ENCODE results near the gene PYGO2. TPM values are rescaled to one million over a fixed set of nuclear protein-coding genes. Genes with fewer than 3 reads are reported as not detected.

The PYGO2 gene
- total RNA-seq, 1 donor: 18.5 TPM

DNA sequence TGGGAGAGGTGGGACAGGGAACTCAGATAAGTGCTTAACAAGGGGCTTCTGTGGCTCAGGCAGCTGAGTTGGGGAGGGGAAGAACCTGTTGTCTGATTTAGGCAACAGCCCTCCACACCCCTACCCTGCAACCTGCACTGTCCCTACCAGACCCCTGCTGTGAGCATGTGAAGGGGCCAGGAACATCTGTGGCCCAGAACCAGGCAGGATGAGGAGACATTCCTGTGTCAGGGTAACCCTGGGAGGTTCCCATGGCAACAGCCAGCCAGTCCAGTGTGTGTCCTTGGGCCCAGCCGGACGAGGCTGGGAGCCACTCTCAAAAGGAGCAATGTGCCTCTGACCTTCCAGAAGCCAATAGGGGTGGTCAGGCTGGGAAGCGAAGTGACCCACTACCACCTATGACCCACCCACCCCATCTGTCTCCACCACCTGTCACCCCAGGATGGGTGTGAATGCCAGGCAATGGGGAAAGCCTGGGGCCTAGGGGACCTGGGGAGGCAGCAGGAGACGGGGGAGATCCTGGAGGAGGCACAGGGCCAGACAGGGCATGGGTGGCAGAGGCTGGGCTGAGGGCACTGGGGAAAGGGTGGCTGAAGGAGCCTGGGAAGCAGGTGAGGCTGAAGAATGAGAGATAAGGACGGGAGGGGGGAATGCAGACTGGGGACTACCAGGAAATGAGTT, 20.1 kb downstream of the PYGO2 start:
- H3K36me3 ChIP-seq (ENCODE audit: insufficient read depth, low read length): no peaks in the 10 kb centered on the region
- no peak overlapping the region for H3K4me2 ChIP-seq (ENCODE audit: insufficient read depth, low read length)
- no peaks in the 10 kb centered on the region for H3K79me2 ChIP-seq (ENCODE audit: insufficient read depth, low read length)
- no peaks in the 10 kb centered on the region for H3K9me3 ChIP-seq (ENCODE audit: low read depth, low read length)
- peaks cover 9% of the 10 kb centered on the region for H3K4me1 ChIP-seq (ENCODE audit: insufficient read depth, low read length)
- no peak for TF ChIP-seq CTCF (IDR thresholded peaks at IDR 0.05; ENCODE audit: extremely low read depth, low read depth, low read length)
- H3K4me3 ChIP-seq (ENCODE audit: insufficient read depth, low read length): no peak overlapping the region
- no peak overlapping the region for H2AFZ ChIP-seq (ENCODE audit: low read length)
- no peaks in the 10 kb centered on the region for H4K20me1 ChIP-seq (ENCODE audit: insufficient read depth, low read length)
- H3K27ac ChIP-seq (ENCODE audit: low read depth, low read length): no peak overlapping the region
- H3K27me3 ChIP-seq (ENCODE audit: insufficient read depth, low read length): no peaks in the 10 kb centered on the region
- no peak for DNase-seq (ENCODE audit: insufficient read length, low spot score, missing footprints)

GRCh38 chr1:154940651-154941194, 20.9 kb downstream of the PYGO2 start:
- H3K4me3 ChIP-seq (ENCODE audit: insufficient read depth, low read length): no peak overlapping the region
- no peaks in the 10 kb centered on the region for H3K36me3 ChIP-seq (ENCODE audit: insufficient read depth, low read length)
- no peaks in the 10 kb centered on the region for H3K27me3 ChIP-seq (ENCODE audit: insufficient read depth, low read length)
- H3K79me2 ChIP-seq (ENCODE audit: insufficient read depth, low read length): peaks cover 7% of the 10 kb centered on the region
- H4K20me1 ChIP-seq (ENCODE audit: insufficient read depth, low read length): no peaks in the 10 kb centered on the region
- DNase-seq (ENCODE audit: insufficient read length, low spot score, missing footprints): no peak
- no peaks in the 10 kb centered on the region for H3K9me3 ChIP-seq (ENCODE audit: low read depth, low read length)
- TF ChIP-seq CTCF (IDR thresholded peaks at IDR 0.05; ENCODE audit: extremely low read depth, low read depth, low read length): no peak
- no peak overlapping the region for H2AFZ ChIP-seq (ENCODE audit: low read length)
- no peak overlapping the region for H3K27ac ChIP-seq (ENCODE audit: low read depth, low read length)
- H3K4me1 ChIP-seq (ENCODE audit: insufficient read depth, low read length): peaks cover 14% of the 10 kb centered on the region
- no peak overlapping the region for H3K4me2 ChIP-seq (ENCODE audit: insufficient read depth, low read length)

DNA sequence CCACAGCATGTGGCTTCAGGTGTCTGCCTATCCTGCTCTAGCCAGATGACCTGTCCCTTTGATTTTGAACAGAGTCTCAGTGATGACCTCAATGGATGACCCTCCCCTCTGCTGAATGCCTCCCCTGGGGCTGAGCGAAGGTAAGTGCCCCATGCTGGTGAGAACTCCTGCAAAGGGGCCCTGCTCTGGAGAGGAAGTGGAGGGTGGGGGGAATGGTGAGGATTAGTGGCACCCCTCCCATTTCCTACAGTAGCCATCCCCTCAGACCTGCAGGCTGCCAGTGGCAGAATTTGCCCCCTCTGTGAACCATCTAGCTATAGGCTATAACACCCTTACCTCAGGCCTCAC, 21.4 kb downstream of the PYGO2 start:
- no peak for TF ChIP-seq CTCF (IDR thresholded peaks at IDR 0.05; ENCODE audit: extremely low read depth, low read depth, low read length)
- Histone ChIP-seq H4K20me1 (ENCODE audit: insufficient read depth, low read length) (no peaks in the 10 kb centered on the region), H2AFZ (ENCODE audit: low read length) (no peak overlapping the region)

DNA sequence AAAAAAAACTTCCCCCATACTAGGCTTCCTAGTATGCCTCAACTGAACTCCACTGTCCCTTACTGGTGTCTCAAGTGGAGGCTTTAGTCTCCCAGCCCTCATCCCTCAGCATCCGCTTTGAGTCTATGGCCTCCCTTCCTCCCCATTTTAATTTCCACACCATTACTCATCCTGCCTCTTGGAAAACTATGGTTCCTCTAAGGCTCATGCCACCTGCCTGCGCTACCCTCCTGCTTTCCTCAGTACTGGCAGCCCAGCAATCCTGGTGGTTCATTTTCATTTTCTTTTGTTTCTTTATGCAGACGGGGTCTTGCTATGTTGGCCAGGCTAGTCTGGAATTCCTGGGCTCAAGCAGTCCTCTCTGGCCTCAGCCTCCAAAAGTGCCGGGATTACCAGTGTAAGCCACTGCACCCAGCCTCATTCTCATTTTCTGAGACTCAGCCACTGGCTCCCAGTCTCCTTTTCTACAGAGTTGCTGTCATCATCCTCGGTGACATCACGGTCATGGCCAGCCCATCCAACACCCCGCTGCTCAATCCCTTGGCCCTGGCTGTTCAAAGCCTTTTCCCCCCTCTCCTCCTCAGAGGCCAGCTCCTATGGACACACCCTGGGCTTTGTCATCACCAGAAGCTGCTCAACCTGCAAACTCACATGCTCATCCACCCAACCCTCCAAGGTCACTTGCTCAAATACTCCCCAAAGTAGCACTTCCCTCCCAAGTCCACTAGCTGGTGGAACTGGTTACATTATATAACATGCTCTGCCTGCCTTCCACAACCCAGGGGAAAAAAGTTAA, 22.8 kb downstream of the PYGO2 start:
- no peak overlapping the region for H2AFZ ChIP-seq (ENCODE audit: low read length)
- peaks cover 9% of the 10 kb centered on the region for H3K79me2 ChIP-seq (ENCODE audit: insufficient read depth, low read length)
- peak; percentile 60 for DNase-seq (ENCODE audit: insufficient read length, low spot score, missing footprints)
- peak overlapping the region; percentile 10 for H3K27ac ChIP-seq (ENCODE audit: low read depth, low read length)
- no peaks in the 10 kb centered on the region for H3K36me3 ChIP-seq (ENCODE audit: insufficient read depth, low read length)
- no peaks in the 10 kb centered on the region for H3K9me3 ChIP-seq (ENCODE audit: low read depth, low read length)
- TF ChIP-seq CTCF (IDR thresholded peaks at IDR 0.05; ENCODE audit: extremely low read depth, low read depth, low read length): no peak
- H4K20me1 ChIP-seq (ENCODE audit: insufficient read depth, low read length): no peaks in the 10 kb centered on the region
- H3K4me3 ChIP-seq (ENCODE audit: insufficient read depth, low read length): no peak overlapping the region
- no peaks in the 10 kb centered on the region for H3K27me3 ChIP-seq (ENCODE audit: insufficient read depth, low read length)
- no peak overlapping the region for H3K4me2 ChIP-seq (ENCODE audit: insufficient read depth, low read length)
- H3K4me1 ChIP-seq (ENCODE audit: insufficient read depth, low read length): peaks cover 15% of the 10 kb centered on the region

More for the DNA sequence above, 21.4 kb downstream of the PYGO2 start:
- Histone ChIP-seq H3K4me1 (ENCODE audit: insufficient read depth, low read length) (peaks cover 15% of the 10 kb centered on the region), H3K36me3 (ENCODE audit: insufficient read depth, low read length) (no peaks in the 10 kb centered on the region), H3K4me3 (ENCODE audit: insufficient read depth, low read length) (no peak overlapping the region), H3K27ac (ENCODE audit: low read depth, low read length) (no peak overlapping the region), H3K9me3 (ENCODE audit: low read depth, low read length) (no peaks in the 10 kb centered on the region), H3K27me3 (ENCODE audit: insufficient read depth, low read length) (no peaks in the 10 kb centered on the region), H3K79me2 (ENCODE audit: insufficient read depth, low read length) (peaks cover 9% of the 10 kb centered on the region), H3K4me2 (ENCODE audit: insufficient read depth, low read length) (no peak overlapping the region)
- peak; percentile 53 for DNase-seq (ENCODE audit: insufficient read length, low spot score, missing footprints)
